ENCODE data around the gene PAIP2B. TPM values are rescaled to one million over a fixed set of nuclear protein-coding genes. Genes with fewer than 3 reads are reported as not detected.

Gene PAIP2B
- total and polyA plus RNA-seq, 2 of the 4 experiments (the other 2 are of a cell fraction), result 0.15 to 0.18 TPM

DNA sequence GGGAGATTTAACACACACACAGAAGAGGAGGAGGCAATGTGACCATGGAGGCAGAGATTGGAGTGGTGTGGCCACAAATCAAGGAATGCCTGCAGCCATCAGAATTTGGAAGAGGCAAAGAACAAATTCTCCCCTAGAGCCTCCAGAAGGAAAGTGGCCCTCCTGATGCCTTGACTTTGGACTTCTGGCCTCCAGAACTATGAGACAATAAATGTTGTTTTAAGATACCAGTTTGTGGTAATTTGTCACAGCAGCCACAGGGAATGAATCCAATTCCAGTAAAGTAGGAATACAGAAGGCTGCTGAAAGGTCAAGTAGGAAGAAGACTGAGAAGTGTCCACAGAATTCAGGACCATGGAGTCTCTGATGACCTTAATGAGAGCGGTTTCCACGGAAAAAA is 18.1 kb downstream of the PAIP2B start:
- dilution Hi-C loops (cut with HindIII; ENCODE audit: low sequenced_read_pairs, unreplicated experiment), result no loop called here
- H3K23ac ChIP-seq (ENCODE audit: low read depth, low read length), result no peak overlapping the region
- H2BK120ac ChIP-seq (ENCODE audit: low read depth, low read length), result no peak overlapping the region
- H3K9me3 ChIP-seq (ENCODE audit: control insufficient read depth, insufficient read depth, low read length), result no peaks in the 10 kb centered on the region
- H3K4me1 ChIP-seq (ENCODE audit: control insufficient read depth, insufficient read depth, low read length), result no peaks in the 10 kb centered on the region
- H3K4me3 ChIP-seq (ENCODE audit: insufficient read depth, low read depth, low read length), result no peak overlapping the region
- no peak overlapping the region for H4K91ac ChIP-seq (ENCODE audit: insufficient read depth, low read depth, low read length)
- BruUV-seq (replicated peaks), result no TSS peak
- no peak overlapping the region for H3K9ac ChIP-seq (ENCODE audit: low read depth, low read length)
- ATAC-seq (ENCODE audit: low read depth) (no peak), DNase-seq (no peak)
- TF ChIP-seq CTCF (conservative IDR thresholded peaks at IDR 0.05; ENCODE audit: low read depth, low read length) (no peak), RFX5 (IDR thresholded peaks at IDR 0.05; ENCODE audit: low read depth, low read length) (no peak), CHD1 (IDR thresholded peaks at IDR 0.05; ENCODE audit: low read depth, low read length) (no peak), SMC3 (IDR thresholded peaks at IDR 0.05; ENCODE audit: low read depth, low read length) (no peak), MXI1 (IDR thresholded peaks at IDR 0.05; ENCODE audit: borderline replicate concordance, low read depth, low read length) (no peak), RCOR1 (IDR thresholded peaks at IDR 0.05; ENCODE audit: insufficient replicate concordance, low read length) (no peak), FOS (IDR thresholded peaks at IDR 0.05; ENCODE audit: low read depth, low read length) (no peak), RAD21 (IDR thresholded peaks at IDR 0.05; ENCODE audit: low read length) (no peak), MAZ (IDR thresholded peaks at IDR 0.05; ENCODE audit: borderline replicate concordance, low read depth, low read length) (no peak), BHLHE40 (IDR thresholded peaks at IDR 0.05; ENCODE audit: low read depth, low read length) (no peak), MAFK (IDR thresholded peaks at IDR 0.05; ENCODE audit: low read depth, low read length) (no peak), POLR2A (IDR thresholded peaks at IDR 0.05; ENCODE audit: low read depth, low read length) (no peak), CEBPB (IDR thresholded peaks at IDR 0.05; ENCODE audit: low read depth, low read length) (no peak), NFE2L2 (IDR thresholded peaks at IDR 0.05; ENCODE audit: low read depth, low read length) (no peak)
- TF ChIP-seq, protein P1, sequence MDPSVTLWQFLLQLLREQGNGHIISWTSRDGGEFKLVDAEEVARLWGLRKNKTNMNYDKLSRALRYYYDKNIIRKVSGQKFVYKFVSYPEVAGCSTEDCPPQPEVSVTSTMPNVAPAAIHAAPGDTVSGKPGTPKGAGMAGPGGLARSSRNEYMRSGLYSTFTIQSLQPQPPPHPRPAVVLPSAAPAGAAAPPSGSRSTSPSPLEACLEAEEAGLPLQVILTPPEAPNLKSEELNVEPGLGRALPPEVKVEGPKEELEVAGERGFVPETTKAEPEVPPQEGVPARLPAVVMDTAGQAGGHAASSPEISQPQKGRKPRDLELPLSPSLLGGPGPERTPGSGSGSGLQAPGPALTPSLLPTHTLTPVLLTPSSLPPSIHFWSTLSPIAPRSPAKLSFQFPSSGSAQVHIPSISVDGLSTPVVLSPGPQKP (IDR thresholded peaks at IDR 0.05; ENCODE audit: borderline replicate concordance, low read depth, low read length), result no peak
- TF ChIP-seq, protein P2, sequence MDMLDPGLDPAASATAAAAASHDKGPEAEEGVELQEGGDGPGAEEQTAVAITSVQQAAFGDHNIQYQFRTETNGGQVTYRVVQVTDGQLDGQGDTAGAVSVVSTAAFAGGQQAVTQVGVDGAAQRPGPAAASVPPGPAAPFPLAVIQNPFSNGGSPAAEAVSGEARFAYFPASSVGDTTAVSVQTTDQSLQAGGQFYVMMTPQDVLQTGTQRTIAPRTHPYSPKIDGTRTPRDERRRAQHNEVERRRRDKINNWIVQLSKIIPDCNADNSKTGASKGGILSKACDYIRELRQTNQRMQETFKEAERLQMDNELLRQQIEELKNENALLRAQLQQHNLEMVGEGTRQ (IDR thresholded peaks at IDR 0.05; ENCODE audit: low read depth, low read length), result no peak
- no peak overlapping the region for H3K18ac ChIP-seq (ENCODE audit: low read depth, low read length)
- no peak overlapping the region for H3K4ac ChIP-seq (ENCODE audit: low read depth, low read length)
- H2AFZ ChIP-seq (replicated peaks; ENCODE audit: low read length, poor library complexity), result no peak overlapping the region
- no peaks in the 10 kb centered on the region for H4K20me1 ChIP-seq (ENCODE audit: insufficient read depth, low read length)
- no CpG with 5 or more reads among the region's 2 CpGs for WGBS, 2 experiments (ENCODE audit: extremely low coverage in 2 of 2, insufficient read length in 1 of 2)
- intact Hi-C loops (cut with micrococcal nuclease), result no loop called here
- in situ Hi-C loops (cut with MboI; ENCODE audit: low sequenced_read_pairs), result no loop called here
- no peaks in the 10 kb centered on the region; the same call in 1 of the 2 replicates for H3K27me3 ChIP-seq (ENCODE audit: control insufficient read depth, insufficient read depth, low read length)
- H3K27ac ChIP-seq (ENCODE audit: insufficient read depth, low read length), result no peak overlapping the region
- H3K56ac ChIP-seq (ENCODE audit: extremely low read depth, insufficient read depth, low read length), result no peak overlapping the region
- H3K79me1 ChIP-seq (ENCODE audit: low read depth in 1 of 2, low read length in 2 of 2), result no peaks in the 10 kb centered on the region
- no peak overlapping the region for H2BK15ac ChIP-seq (ENCODE audit: low read depth, low read length)
- H4K5ac ChIP-seq (ENCODE audit: low read depth, low read length), result no peak overlapping the region
- H3K4me2 ChIP-seq (ENCODE audit: low read depth, low read length), result no peak overlapping the region
- POLR2A ChIA-PET (ENCODE audit: unreplicated experiment), result no interaction called here
- no peak overlapping the region for H3K14ac ChIP-seq (replicated peaks; ENCODE audit: low read depth, low read length)
- H3K36me3 ChIP-seq (ENCODE audit: control insufficient read depth, insufficient read depth, low read length), result no peaks in the 10 kb centered on the region
- H2BK5ac ChIP-seq (ENCODE audit: low read depth, low read length, poor library complexity, severe bottlenecking), result no peak overlapping the region
- no peak overlapping the region for H2AK5ac ChIP-seq (ENCODE audit: low read depth, low read length)
- H2BK20ac ChIP-seq (ENCODE audit: low read depth, low read length), result no peak overlapping the region
- CTCF ChIA-PET, result interaction anchor here (0.8 kb wide), 1 partner anchor 1272 kb away, joined by 3 read pairs; no protein-coding TSS in a partner anchor
- H2AK9ac ChIP-seq (replicated peaks; ENCODE audit: low read depth, low read length, poor library complexity), result no peak overlapping the region
- H3K9me1 ChIP-seq (ENCODE audit: insufficient read depth, low read length), result no peaks in the 10 kb centered on the region
- H4K8ac ChIP-seq (ENCODE audit: low read depth in 2 of 2, low read length in 2 of 2), result no peak overlapping the region

All from IMR-90 (cell line).